GM19452 (cell line): ENCODE measurements around the gene TRABD2A.
"Not testable (repeated sequence)": the region's sequence is repeated elsewhere in the genome, so short reads cannot be mapped to it uniquely, and the experiment has no call there.

Experiments used
- ATAC-seq: cut with Tn5 transposase; IDR thresholded peaks from one replicate; pipeline ENCODE4 v1.9.1; 2021; ENCODE audit not compliant: unreplicated experiment

The TRABD2A gene

DNA sequence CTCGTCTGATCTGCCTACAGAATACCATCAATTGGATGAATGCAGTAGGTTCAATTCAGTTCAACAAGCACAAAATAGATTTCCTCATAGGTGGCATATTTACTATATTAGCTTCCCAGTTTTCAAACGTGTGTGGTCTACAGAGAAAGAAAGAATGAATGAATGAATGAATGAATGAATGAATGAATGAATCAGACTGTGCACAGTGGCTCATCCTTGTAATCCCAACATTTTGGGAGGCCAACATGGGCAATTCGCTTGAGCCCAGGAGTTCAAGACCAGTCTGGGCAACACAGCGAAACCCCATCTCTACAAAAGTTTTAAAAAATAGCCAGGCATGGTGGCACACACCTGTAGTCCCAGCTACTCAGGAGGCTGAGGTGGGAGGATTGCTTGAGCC is 94.9 kb downstream of the TRABD2A start:
- no peak for ATAC-seq

DNA sequence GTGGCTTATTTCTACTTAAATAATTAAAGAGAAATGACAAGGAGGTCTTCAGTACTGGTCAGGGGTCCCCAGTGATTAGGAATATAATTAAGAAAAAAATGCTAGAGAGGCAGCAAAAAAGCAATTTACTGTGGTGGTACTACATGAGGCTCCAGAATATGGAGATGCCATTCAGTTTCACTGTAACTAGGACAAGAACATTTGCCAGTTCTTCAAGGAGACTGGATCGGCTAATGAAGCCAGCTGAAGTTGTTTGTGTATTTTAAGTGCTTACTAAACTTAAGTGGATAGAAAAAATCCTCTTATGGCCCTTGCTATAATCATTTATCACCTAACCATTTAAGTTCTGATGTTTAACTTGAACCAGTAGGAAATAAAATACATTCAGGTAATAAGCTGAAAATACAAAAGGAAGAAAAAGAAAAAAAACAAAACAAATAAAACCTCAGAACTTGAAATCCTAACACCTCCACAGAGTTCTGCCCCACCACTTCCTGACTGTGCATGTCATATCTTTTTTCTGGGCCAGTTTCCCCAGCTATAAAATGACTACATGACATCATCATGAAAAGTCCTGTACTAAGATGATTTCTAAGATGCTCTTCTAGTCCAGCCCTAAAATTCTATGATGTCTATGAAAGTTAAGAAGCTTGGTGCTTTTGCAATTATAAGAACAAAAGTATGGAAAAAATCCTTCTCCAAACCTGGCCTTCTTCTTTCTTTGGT is 98.0 kb downstream of the TRABD2A start:
- ATAC-seq, result peak; percentile 67

DNA sequence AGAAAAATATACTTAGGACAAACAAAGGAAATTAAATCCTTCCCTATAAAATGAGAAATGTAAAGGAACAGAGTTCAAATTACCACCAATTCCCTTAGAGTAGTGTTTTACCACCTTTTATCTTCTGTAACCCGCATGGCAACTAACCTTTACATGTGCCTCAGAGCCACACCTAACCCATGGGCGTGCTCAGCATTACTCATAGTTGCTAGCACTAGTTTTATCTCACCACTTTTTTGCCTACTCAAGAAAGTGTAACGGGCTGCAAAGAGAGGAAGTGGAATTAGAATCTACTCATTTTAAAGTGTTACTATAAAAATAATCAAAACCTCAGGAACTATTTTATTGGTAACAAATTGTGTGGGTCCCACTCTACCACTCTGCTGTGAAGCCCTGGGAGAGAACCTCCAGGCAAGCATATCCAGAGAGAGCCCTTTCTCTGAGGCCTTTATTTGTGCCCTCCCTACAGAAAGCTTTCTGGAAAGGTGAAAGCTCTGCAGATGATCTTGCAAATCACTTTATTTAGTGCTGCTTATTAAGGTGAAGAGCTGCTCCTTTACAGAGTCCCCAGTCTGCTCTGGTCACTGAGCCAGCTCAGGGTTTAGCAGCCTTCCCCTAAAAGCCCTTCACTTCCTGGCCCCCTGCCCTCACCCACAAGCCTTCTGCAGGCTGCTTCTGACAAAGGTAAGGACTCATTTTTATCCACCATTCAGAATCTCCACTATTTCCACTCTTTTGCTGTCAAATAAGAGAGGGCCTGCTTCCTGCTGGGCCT is 98.8 kb downstream of the TRABD2A start:
- peak; percentile 83 for ATAC-seq

- no peak for ATAC-seq
Measured at GRCh38 chr2:84779781-84780180, 101.1 kb downstream of the TRABD2A start.

GRCh38 chr2:84778911-84779690 is 101.8 kb downstream of the TRABD2A start:
- no peak for ATAC-seq

GRCh38 chr2:84776011-84776410 is 104.9 kb downstream of the TRABD2A start:
- no peak for ATAC-seq

GRCh38 chr2:84773562-84773961 is 107.3 kb downstream of the TRABD2A start:
- not testable (repeated sequence) for ATAC-seq
